Tibial artery (tissue), 4 donors: ENCODE data around the gene SLC13A4.

ENCODE experiments used
- DNase-seq, 2 donors: peaks; one replicate each; pipeline ENCODE4 v3.0.0-alpha.2; 2019
- H3K27ac ChIP-seq, 2 donors: fragments of 200-600 bp; sonication (generic) in 1 of 2; 1 replicate in 1 of 2; 2 replicates in 1 of 2; pipeline ENCODE4 v1.5.1; 2018 to 2019; ENCODE audit warnings: mild to moderate bottlenecking in 1 of 2
- H3K27me3 ChIP-seq, 2 donors: fragments of 200-600 bp; sonication (generic) in 1 of 2; one replicate each; pipeline versions ENCODE4 v1.5.1 to v1.6.0; 2016 to 2019
- H3K36me3 ChIP-seq, 3 donors: fragments of 200-600 bp; sonication (generic) in 2 of 3; one replicate each; pipeline ENCODE4 v1.5.1; 2016 to 2019; ENCODE audit warnings: mild to moderate bottlenecking in 2 of 3
- H3K4me1 ChIP-seq, 4 donors: fragments of 200-600 bp; sonication (generic) in 2 of 4; 1 replicate in 3 of 4; 2 replicates in 1 of 4; pipeline ENCODE4 v1.5.1; 2016 to 2019
- H3K4me3 ChIP-seq, 2 donors: fragments of 200-600 bp; sonication (generic) in 1 of 2; 1 replicate in 1 of 2; 2 replicates in 1 of 2; pipeline ENCODE4 v1.5.1; 2018 to 2019; ENCODE audit warnings: mild to moderate bottlenecking in 2 of 2
- H3K9me3 ChIP-seq, 3 donors: fragments of 200-600 bp; sonication (generic) in 1 of 3; one replicate each; pipeline ENCODE4 v1.5.1; 2016 to 2019
- intact Hi-C: fragments of 100-400 bp; cut with DNase I; formaldehyde crosslinking; loops from one replicate; pipeline ENCODE4 v1.15.0; 2023; ENCODE audit warnings: low total_unique reads
- TF ChIP-seq, protein P1 (sequence below), 2 experiments: fragments of 200-600 bp in 1 of 2; fragments of 450-650 bp in 1 of 2; IDR thresholded peaks; one replicate each; pipeline ENCODE4 v1.5.1; 2017 to 2019; ENCODE audit warnings: antibody characterized with exemption in 2 of 2, mild to moderate bottlenecking in 1 of 2, moderate library complexity in 1 of 2

Gene SLC13A4

DNA sequence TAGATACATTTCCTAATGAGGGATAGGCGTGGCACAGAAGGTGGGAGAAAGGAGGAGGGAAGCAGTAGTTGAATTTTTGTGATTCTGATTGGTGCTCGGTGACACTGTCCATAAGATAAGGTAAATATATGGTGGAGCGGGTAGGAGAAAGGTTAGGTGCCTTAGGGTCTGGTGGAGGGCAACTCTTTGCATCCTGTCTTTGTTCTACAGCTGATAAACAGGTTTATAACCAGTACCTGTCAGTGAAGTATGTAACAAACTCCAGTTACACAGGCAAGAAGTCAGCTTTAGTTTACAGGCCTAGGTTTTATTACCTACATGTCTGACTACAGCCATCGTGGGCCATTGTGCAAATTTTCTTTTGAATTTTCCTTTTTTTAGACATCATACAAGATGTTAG, 31.5 kb upstream of the SLC13A4 start:
- Histone ChIP-seq H3K27me3 (no peaks in the 10 kb centered on the region), H3K9me3 (no peaks in the 10 kb centered on the region), H3K4me3 (no peak overlapping the region), H3K36me3 (no peaks in the 10 kb centered on the region), H3K4me1 (peaks cover 0 to 68% (median 25%) of the 10 kb centered on the region in 4 donors), H3K27ac (peak overlapping the region; percentile 89 to 93)
- TF ChIP-seq, protein P1, sequence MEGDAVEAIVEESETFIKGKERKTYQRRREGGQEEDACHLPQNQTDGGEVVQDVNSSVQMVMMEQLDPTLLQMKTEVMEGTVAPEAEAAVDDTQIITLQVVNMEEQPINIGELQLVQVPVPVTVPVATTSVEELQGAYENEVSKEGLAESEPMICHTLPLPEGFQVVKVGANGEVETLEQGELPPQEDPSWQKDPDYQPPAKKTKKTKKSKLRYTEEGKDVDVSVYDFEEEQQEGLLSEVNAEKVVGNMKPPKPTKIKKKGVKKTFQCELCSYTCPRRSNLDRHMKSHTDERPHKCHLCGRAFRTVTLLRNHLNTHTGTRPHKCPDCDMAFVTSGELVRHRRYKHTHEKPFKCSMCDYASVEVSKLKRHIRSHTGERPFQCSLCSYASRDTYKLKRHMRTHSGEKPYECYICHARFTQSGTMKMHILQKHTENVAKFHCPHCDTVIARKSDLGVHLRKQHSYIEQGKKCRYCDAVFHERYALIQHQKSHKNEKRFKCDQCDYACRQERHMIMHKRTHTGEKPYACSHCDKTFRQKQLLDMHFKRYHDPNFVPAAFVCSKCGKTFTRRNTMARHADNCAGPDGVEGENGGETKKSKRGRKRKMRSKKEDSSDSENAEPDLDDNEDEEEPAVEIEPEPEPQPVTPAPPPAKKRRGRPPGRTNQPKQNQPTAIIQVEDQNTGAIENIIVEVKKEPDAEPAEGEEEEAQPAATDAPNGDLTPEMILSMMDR (IDR thresholded peaks at IDR 0.05) = no peak
- intact Hi-C loops = no loop called here
- DNase-seq = no peak

DNA sequence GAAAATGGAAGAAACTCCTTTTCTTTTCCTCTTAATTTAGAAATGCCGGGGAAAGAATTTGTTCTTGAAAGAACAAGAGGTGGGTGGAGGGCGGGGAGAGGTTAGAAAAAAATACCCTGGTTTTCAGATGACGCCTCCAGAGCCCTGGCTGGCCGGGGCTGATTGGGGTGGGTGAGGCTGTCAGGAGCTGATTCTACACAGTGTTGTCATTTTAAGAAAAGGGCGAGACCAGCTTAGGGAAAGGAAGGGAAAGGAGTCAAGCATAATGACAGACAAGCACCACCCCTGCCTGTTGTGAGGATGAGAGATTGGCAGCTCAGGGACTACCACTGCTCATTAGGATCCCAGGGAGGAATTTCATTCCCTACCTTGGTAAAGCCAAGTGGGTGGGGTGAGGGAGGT, 30.5 kb upstream of the SLC13A4 start:
- Histone ChIP-seq H3K27me3 (no peaks in the 10 kb centered on the region), H3K9me3 (no peaks in the 10 kb centered on the region), H3K4me1 (peaks cover 0 to 68% (median 25%) of the 10 kb centered on the region in 4 donors), H3K4me3 (peak overlapping the region; percentile 37 to 39), H3K27ac (peak overlapping the region; percentile 89 to 93), H3K36me3 (no peaks in the 10 kb centered on the region)
- peak in 1 of 2 donors; percentile 77 for DNase-seq
- intact Hi-C loops = no loop called here
- TF ChIP-seq, protein P1 (IDR thresholded peaks at IDR 0.05) = no peak

DNA sequence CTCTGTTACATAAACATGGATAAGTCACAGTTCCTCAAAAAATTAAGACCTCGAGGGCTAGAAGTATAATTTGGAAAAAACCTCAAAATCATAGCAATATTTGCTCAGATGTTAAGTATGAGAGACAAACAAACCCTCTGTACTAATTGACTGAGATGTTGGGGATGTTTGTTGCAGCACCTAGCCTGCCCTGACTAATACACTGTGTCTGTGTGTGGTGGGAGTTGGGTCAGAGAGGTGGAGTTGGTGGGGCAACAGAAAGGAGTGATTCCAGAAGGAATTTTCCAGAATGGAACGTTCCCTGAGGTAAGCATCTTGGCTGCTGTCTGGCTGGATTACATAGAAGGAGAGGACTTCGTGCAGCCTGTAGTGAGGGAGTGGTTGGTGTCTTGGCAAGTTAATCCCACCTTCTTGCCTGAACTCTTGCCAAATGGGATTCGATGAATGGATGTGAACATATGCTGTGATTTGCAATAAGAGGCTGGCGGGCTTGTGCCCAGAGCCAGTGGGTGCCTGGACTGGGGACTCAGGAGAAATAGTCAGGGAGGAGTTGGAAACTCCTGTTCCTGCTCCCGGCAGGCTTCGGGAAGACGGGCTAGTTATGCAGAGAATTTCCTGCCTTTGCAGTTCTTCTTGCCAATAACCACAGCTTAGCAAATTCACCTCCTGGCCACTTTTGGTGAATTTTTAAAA, 29.9 kb upstream of the SLC13A4 start:
- TF ChIP-seq, protein P1 (IDR thresholded peaks at IDR 0.05) = no peak
- Histone ChIP-seq H3K4me1 (peaks cover 0 to 68% (median 25%) of the 10 kb centered on the region in 4 donors), H3K27me3 (no peaks in the 10 kb centered on the region), H3K27ac (peak overlapping the region; percentile 89 to 93), H3K9me3 (no peaks in the 10 kb centered on the region), H3K36me3 (no peaks in the 10 kb centered on the region), H3K4me3 (peak overlapping the region; percentile 37 to 39)
- DNase-seq = peak; percentile 45 to 76
- intact Hi-C loops = no loop called here

DNA sequence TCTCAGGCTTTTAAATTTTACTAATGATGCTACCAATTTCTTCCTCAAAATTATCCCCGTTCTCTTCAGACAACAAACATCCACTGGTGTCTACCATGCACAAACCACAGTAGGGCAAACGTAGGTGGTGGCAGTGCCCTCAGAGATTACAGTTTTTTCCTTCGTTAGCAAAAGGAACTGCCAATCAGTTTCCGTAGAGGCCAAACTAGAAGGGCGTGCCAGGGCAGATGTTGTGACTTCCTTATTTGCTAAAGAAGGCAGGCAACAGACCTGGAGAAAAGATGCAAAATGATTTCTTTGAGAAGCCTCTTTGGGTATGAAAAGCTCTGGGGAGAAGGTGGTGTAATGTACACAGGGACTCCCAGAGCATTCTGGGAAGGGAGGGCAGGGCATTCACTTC, 28.2 kb upstream of the SLC13A4 start:
- H3K27ac ChIP-seq = peak overlapping the region in 1 of 2 donors; percentile 6
- no peak for DNase-seq

DNA sequence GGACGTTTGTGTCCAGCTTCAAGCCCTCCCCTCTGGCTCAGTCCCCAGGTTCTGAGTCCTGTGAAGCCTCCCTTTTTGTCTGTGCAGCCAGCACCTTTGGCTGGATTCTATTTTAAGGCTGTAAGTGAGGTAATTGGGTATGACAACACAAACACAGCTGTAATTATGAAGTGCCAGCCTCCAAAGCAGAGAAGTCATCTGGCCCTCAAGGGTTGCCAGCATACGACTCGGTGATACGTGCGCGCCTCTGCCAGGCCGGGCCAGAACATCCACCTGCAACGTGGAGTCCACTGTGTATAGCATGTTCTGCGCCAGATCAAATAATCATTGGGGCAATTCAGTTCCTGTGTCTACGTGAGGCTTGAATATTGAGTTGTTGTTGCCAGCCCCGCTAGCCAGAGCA, 27.4 kb upstream of the SLC13A4 start:
- TF ChIP-seq, protein P1 (IDR thresholded peaks at IDR 0.05) = no peak
- Histone ChIP-seq H3K4me1 (peaks cover 0 to 46% (median 18%) of the 10 kb centered on the region in 4 donors), H3K27ac (peak overlapping the region in 1 of 2 donors; percentile 6), H3K9me3 (no peaks in the 10 kb centered on the region), H3K36me3 (no peaks in the 10 kb centered on the region), H3K27me3 (no peaks in the 10 kb centered on the region), H3K4me3 (no peak overlapping the region)
- DNase-seq = no peak
- intact Hi-C loops = no loop called here

More for the DNA sequence above, 28.2 kb upstream of the SLC13A4 start:
- H3K27me3 ChIP-seq = no peaks in the 10 kb centered on the region
- no peaks in the 10 kb centered on the region for H3K9me3 ChIP-seq
- peaks cover 0 to 51% (median 18%) of the 10 kb centered on the region in 4 donors for H3K4me1 ChIP-seq
- H3K36me3 ChIP-seq = no peaks in the 10 kb centered on the region
- no peak overlapping the region for H3K4me3 ChIP-seq
- TF ChIP-seq, protein P1 (IDR thresholded peaks at IDR 0.05) = no peak
- intact Hi-C loops = no loop called here
